Measurements from ENCODE around the gene PDP2. TPM values are rescaled to one million over a fixed set of nuclear protein-coding genes. Genes with fewer than 3 reads are reported as not detected.

PDP2 gene
- total RNA-seq, 1 experiment from 2014 or later: 23.1 TPM

DNA sequence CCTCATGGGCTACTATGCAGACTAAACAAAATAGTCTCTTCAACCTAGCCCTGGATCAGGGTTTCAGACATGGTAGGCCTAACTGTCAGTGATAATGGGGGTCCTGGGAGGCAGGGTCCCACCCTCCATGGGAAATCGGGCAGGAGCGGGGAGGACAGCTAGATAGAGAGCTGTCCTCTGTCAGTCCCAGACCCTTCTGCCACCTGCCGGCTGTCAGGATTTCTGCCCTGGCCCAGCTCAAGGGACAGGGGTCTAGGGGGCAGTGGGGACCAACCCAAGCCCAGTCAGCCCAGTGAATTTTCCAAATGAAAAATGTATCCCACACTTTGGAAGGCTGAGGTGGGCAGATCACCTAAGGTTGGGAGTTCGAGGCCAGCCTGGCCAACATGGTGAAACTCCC is 30.8 kb upstream of the PDP2 start:
- Histone ChIP-seq H3K23ac (ENCODE audit: insufficient read length, low read depth, low read length) (no peak overlapping the region), H3K4me2 (ENCODE audit: insufficient read depth, insufficient read length, low read length) (no peak overlapping the region), H3K9ac (ENCODE audit: extremely low read depth, insufficient read length, low read length) (no peak overlapping the region), H4K5ac (ENCODE audit: insufficient read length, low read depth, low read length) (no peak overlapping the region), H4K8ac (replicated peaks; ENCODE audit: insufficient read length, low read depth, low read length) (no peak overlapping the region), H2BK12ac (ENCODE audit: insufficient read length, low read depth, low read length) (no peak overlapping the region), H3K79me1 (ENCODE audit: insufficient read depth, low read depth, low read length, poor library complexity, severe bottlenecking) (no peaks in the 10 kb centered on the region), H2BK15ac (ENCODE audit: low read depth, low read length) (no peak overlapping the region), H2AFZ (ENCODE audit: low read length) (no peak overlapping the region), H4K91ac (ENCODE audit: insufficient read length, low read depth, low read length) (no peak overlapping the region), H2AK5ac (ENCODE audit: insufficient read length, low read length) (no peak overlapping the region), H3K4me1 (ENCODE audit: insufficient read depth, low read length) (no peaks in the 10 kb centered on the region; the same call in 1 of the 2 replicates), H2BK120ac (ENCODE audit: low read depth, low read length, poor library complexity, severe bottlenecking) (no peak overlapping the region), H3K56ac (ENCODE audit: insufficient read length, low read depth, low read length) (no peak overlapping the region), H3T11ph (ENCODE audit: low read length) (no peak overlapping the region), H3K27ac (ENCODE audit: insufficient read length, low read depth, low read length) (no peak overlapping the region), H3K9me3 (ENCODE audit: control insufficient read depth, low read depth, low read length) (no peaks in the 10 kb centered on the region), H3K4ac (ENCODE audit: low read depth, low read length) (no peak overlapping the region), H3K14ac (ENCODE audit: insufficient read depth, low read length) (no peak overlapping the region), H3K18ac (ENCODE audit: insufficient read length, low read depth, low read length) (no peak overlapping the region), H4K20me1 (ENCODE audit: control insufficient read depth, insufficient read depth, insufficient read length) (no peaks in the 10 kb centered on the region), H3K23me2 (ENCODE audit: insufficient read length, low read depth, low read length, poor library complexity, severe bottlenecking) (peaks cover 5% of the 10 kb centered on the region), H3K27me3 (ENCODE audit: insufficient read depth, low read length) (peaks cover 12% of the 10 kb centered on the region), H3K79me2 (ENCODE audit: insufficient read depth, low read length) (no peaks in the 10 kb centered on the region), H2BK20ac (ENCODE audit: low read depth, low read length, poor library complexity, severe bottlenecking) (no peak overlapping the region), H2BK5ac (ENCODE audit: insufficient read length, low read length) (no peak overlapping the region)
- no peak overlapping the region for H3K27ac Mint-ChIP-seq
- WGBS (ENCODE audit: extremely low coverage, insufficient read length, low lambda C conversion rate): no CpG with 5 or more reads among the region's 4 CpGs
- H3K4me3 Mint-ChIP-seq: no peak overlapping the region
- TF ChIP-seq CTCF (conservative IDR thresholded peaks at IDR 0.05): peak; percentile 37; the same call in 2 of the 3 replicates
- H3K9me3 Mint-ChIP-seq: no peaks in the 10 kb centered on the region
- H3K36me3 Mint-ChIP-seq (ENCODE audit: insufficient read depth in 1 of 3, low read depth in 3 of 3): no peaks in the 10 kb centered on the region; a peak in 1 of 7 replicates
- H3K4me1 Mint-ChIP-seq: peaks cover 0 to 14% of the 10 kb centered on the region in 2 experiments; a peak in 3 of 4 replicates
- DNase-seq: peak; percentile 47
- peaks cover 46% of the 10 kb centered on the region for H3K27me3 Mint-ChIP-seq (ENCODE audit: low read depth)
